ENCODE results near the gene OR52W1.
"Not testable (repeated sequence)": the region's sequence is repeated elsewhere in the genome, so short reads cannot be mapped to it uniquely, and the experiment has no call there.

OR52W1 gene

DNA sequence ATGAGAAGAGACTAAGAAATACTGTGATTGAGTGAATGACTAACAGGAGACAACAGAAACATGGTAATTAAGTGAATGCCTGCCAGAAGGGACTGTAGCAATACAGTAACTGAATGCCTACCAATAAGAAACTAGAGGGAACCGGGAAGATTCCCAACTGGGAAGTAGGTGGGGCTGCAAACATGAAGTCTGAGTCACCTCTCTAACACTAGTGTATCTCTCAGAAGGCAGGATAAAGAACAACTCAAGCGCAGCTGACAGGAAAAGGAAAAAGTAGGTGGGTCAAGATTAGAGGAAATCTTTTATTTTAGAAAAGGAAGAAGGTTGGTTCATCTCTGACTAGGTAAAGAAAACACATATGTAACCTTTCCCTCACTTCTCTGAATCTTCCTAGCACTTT is 20.3 kb downstream of the OR52W1 start:
- DNase-seq: no peak

DNA sequence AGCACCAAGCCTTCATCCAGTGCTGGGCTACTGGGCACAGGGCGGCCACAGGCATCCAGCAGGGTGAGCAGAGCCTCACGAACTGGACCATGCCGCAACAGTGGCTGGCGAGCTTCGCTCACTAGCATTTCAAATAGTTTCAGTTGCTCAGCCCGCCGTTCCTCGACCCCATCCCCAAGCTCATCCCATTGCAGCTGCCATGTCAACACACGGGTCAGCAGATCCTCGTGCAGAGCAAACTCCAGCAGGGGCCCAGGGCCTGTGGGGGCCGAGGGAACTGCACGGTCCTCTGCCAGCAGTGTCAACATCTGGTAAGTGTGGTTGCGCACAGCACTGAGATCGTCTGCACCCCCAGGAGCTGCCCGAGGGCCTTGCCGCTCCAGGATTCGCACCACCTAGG is 24.8 kb downstream of the OR52W1 start:
- DNase-seq: no peak

GRCh38 chr11:6224421-6224820 is 25.4 kb downstream of the OR52W1 start:
- no peak for DNase-seq

GRCh38 chr11:6225024-6225423 is 26.0 kb downstream of the OR52W1 start:
- no peak for DNase-seq

GRCh38 chr11:6225896-6226295 is 26.9 kb downstream of the OR52W1 start:
- DNase-seq: no peak

DNA sequence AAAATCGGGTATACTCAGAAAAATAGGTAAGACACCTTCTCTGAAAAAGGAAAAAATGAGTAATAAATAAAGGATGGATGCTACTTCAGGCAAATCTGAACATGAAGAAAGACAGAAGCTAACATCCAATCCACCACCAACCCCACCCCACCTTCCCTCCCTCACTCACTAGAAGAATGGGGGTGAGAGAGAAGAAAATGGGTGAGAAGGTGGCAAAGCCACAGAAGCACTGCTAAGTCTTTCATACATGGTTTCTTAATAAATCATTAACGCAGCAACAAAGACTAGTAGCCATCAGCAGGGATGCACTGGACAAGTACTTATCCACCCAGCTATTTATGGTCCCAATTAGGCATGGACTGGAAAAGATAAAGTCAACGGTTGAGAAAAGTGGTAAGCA is 29.5 kb downstream of the OR52W1 start:
- no peak for DNase-seq

DNA sequence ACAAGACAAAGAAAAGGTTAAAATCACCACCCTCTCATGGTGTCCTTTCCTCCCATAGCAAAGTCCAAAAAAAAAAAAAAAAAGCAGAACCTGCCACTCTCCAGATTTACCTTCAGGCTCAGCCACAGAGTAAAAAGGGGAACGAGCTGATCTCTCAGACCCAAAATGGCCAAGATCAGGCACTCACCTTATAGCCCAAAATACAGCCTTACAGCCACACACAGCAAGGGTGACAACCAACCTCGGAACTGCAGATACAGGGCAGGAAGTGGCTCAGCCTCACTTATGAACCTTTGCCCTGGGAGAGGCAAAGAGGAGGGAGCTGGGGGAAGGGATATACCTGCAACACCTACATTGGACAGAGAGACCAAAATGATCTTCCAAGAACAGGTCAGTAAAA is 30.9 kb downstream of the OR52W1 start:
- DNase-seq: no peak

- DNase-seq: no peak
These were observed 33.9 kb downstream of the OR52W1 start for GRCh38 chr11:6232899-6233298.

- no peak for DNase-seq
These were observed 35.0 kb downstream of the OR52W1 start for GRCh38 chr11:6233984-6234386.

GRCh38 chr11:6234387-6235107 is 35.5 kb downstream of the OR52W1 start, which contains the start of gene FHIP1B:
TSS of gene FHIP1B (minus strand) at chr11:6234636. CDS start at chr11:6224516, 10,120 bp downstream.
- DNase-seq: peak; percentile 97

DNA sequence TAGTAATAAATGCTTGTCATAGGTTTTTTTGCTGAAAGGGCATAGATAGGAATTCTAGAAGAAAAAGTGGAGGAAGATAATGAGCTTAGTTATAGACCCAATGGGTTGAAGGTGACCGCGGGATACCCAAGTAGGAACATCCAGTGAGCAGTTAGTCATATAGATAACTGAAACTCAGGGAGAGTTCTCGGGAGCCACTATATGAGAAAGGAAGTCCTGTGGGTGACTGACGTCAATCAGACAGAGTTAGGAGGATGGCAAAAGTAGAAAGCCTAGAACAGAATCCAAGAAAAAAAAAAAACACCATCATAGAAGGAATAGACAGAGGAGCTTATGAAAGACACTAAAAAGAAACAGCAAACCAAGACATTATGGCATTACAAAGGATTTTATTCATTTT is 38.2 kb downstream of the OR52W1 start:
- no peak for DNase-seq

GRCh38 chr11:6237761-6238302 is 38.8 kb downstream of the OR52W1 start:
- no peak for DNase-seq

GRCh38 chr11:6238902-6239301 is 39.9 kb downstream of the OR52W1 start, which contains the start of gene CNGA4:
TSS of gene CNGA4 (plus strand) at chr11:6239089. CDS start at chr11:6239207, 118 bp downstream.
- no peak for DNase-seq

DNA sequence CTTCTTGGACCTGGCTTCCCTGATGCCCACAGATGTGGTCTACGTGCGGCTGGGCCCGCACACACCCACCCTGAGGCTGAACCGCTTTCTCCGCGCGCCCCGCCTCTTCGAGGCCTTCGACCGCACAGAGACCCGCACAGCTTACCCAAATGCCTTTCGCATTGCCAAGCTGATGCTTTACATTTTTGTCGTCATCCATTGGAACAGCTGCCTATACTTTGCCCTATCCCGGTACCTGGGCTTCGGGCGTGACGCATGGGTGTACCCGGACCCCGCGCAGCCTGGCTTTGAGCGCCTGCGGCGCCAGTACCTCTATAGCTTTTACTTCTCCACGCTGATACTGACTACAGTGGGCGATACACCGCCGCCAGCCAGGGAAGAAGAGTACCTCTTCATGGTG is 41.1 kb downstream of the OR52W1 start:
- no peak for DNase-seq

DNA sequence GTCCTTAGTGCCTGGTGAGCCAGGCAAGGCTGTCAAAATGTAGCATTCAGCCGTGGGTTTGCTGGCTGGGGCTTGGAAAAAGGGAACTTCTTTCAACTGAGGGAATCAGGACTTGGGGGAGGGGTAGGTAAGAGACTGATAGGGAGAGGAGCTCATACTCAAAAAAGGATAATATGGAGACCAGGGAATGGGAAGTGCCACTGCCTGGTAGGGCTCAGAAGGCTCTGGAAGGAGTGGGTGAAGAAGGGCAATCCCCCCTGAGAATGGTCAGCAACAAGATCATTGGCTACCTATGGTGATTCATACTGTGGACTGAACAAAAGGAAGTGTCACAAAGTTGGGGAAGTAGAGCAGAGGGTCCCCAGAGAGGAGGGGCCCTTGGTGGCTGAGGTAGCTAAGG is 41.8 kb downstream of the OR52W1 start:
- DNase-seq: no peak

DNA sequence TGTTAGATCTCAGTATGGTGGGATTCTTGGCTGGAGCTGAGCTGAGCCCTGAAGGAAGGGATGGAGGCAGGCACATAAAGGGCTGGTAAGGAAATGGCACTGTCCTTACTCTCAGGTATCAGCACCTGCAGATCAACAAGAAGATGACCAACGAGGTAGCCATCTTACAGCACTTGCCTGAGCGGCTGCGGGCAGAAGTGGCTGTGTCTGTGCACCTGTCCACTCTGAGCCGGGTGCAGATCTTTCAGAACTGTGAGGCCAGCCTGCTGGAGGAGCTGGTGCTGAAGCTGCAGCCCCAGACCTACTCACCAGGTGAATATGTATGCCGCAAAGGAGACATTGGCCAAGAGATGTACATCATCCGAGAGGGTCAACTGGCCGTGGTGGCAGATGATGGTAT is 42.3 kb downstream of the OR52W1 start:
- DNase-seq: no peak

DNA sequence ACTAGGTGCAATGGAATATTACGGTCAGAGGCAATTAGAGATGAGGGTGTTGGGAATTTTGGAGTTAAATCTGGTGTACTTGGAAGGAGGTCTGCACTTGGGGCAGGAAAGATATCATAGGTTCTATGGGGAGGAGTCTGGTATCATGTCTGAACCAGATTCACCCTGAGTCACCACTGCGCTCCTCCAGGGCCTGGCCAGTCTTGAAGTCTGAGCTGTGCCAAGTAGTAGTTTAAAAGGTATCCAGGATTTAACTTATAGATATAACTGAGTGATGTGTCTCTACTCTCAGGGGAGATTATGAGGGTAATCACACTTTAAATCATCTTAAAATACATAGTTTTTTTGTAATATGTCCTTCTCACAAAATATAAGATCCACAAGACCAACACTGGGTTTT is 46.5 kb downstream of the OR52W1 start:
- DNase-seq: no peak

GRCh38 chr11:6248248-6248647 is 49.2 kb downstream of the OR52W1 start:
- no peak for DNase-seq

DNA sequence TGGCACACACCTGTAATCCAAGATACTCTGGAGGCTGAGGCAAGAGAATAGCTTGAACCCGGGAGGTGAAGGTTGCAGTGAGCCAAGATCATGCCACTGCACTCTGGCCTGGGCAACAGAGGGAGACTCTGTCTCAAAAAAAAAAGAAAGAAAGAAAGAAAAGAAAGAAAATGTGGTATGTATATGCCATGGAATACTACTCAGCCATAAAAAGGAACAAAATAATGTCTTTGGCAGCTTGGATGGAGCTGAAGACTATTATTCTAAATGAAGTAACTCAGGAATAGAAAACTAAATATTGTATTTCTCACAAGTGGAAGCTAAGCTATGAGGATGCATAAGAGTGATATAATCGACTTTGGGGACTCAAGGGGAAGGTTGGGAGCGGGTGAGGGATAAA is 49.9 kb downstream of the OR52W1 start:
- not testable (repeated sequence) for DNase-seq
